RWPE2 (cell line): ENCODE data around the gene DOK6.

ENCODE experiments used
- ATAC-seq: fragments of 200-7000 bp; cut with Tn5 transposase; 3 replicates; pipeline ENCODE4 v1.9.1; 2021; ENCODE audit warnings: low read depth
- DNase-seq: peaks from one replicate; pipeline ENCODE4 v3.0.0-alpha.2; 2020; ENCODE audit warnings: low spot score
- H3K27ac ChIP-seq: fragments of 450-650 bp; 2 replicates; pipeline ENCODE4 v1.5.1; 2017; ENCODE audit warnings: mild to moderate bottlenecking; ENCODE audit not compliant: poor library complexity, severe bottlenecking
- H3K27me3 ChIP-seq: fragments of 250-450 bp; sonication (Bioruptor Pico); 2 replicates; pipeline ENCODE4 v1.5.1; 2021; ENCODE audit warnings: mild to moderate bottlenecking, moderate library complexity; ENCODE audit not compliant: insufficient read depth, poor library complexity, severe bottlenecking
- H3K36me3 ChIP-seq: fragments of 250-450 bp; sonication (Bioruptor Pico); 2 replicates; pipeline ENCODE4 v1.5.1; 2020; ENCODE audit warnings: low read depth, mild to moderate bottlenecking, moderate library complexity
- H3K4me1 ChIP-seq: fragments of 250-450 bp; sonication (Bioruptor Pico); 2 replicates; pipeline ENCODE4 v1.5.1; 2021; ENCODE audit warnings: mild to moderate bottlenecking, moderate library complexity; ENCODE audit not compliant: insufficient read depth, poor library complexity, severe bottlenecking
- H3K4me3 ChIP-seq: fragments of 250-450 bp; sonication (Bioruptor Pico); 2 replicates; pipeline ENCODE4 v1.5.1; 2021; ENCODE audit warnings: mild to moderate bottlenecking, moderate library complexity; ENCODE audit not compliant: severe bottlenecking
- H3K9me3 ChIP-seq: fragments of 250-450 bp; sonication (Bioruptor Pico); 2 replicates; pipeline ENCODE4 v1.5.1; 2021; ENCODE audit warnings: mild to moderate bottlenecking, moderate library complexity; ENCODE audit not compliant: severe bottlenecking
- CTCF ChIP-seq: fragments of 450-650 bp; IDR thresholded peaks from one replicate; pipeline ENCODE4 v1.5.1; 2017; ENCODE audit warnings: mild to moderate bottlenecking, moderate library complexity; ENCODE audit not compliant: poor library complexity, severe bottlenecking

Gene DOK6

DNA sequence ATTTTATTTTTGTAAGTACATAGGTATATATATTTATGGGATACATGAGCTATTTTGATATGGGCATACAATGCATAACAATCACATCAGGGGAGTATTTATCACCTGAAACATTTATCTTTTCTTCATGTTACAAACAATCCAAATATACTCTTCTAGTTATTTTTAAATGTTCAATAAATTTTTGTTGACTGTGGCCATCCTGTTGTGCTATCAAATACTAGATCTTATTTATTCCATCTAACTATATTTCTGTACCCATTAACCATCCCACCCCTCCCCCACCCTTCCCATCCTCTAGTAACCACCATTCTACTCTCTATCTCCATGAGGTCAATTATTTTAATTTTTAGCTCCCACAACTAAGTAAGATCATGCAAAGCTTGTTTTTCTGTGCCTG lies 390.0 kb downstream of the DOK6 start:
- Histone ChIP-seq H3K36me3 (no peaks in the 10 kb centered on the region), H3K4me3 (no peak overlapping the region), H3K4me1 (peaks cover 6% of the 10 kb centered on the region), H3K9me3 (no peaks in the 10 kb centered on the region), H3K27me3 (peaks cover 6% of the 10 kb centered on the region), H3K27ac (no peak overlapping the region)
- DNase-seq, result no peak
- ATAC-seq, result no peak
- no peak for TF ChIP-seq CTCF

- DNase-seq (no peak), ATAC-seq (no peak)
- Histone ChIP-seq H3K4me1 (no peaks in the 10 kb centered on the region), H3K27ac (no peak overlapping the region), H3K9me3 (no peaks in the 10 kb centered on the region), H3K27me3 (peaks cover 11% of the 10 kb centered on the region), H3K36me3 (no peaks in the 10 kb centered on the region), H3K4me3 (no peak overlapping the region)
- no peak for TF ChIP-seq CTCF
Observed at GRCh38 chr18:69795791-69796190, 395.1 kb downstream of the DOK6 start.

GRCh38 chr18:69804776-69805501 lies 404.3 kb downstream of the DOK6 start:
- no peak for ATAC-seq
- H3K4me1 ChIP-seq, result no peaks in the 10 kb centered on the region

GRCh38 chr18:69808399-69808798 lies 407.7 kb downstream of the DOK6 start:
- DNase-seq, result no peak
- no peak overlapping the region for H3K27ac ChIP-seq
- no peak for TF ChIP-seq CTCF
- no peak overlapping the region for H3K4me3 ChIP-seq
- no peak for ATAC-seq
- no peaks in the 10 kb centered on the region for H3K4me1 ChIP-seq
- H3K36me3 ChIP-seq, result no peaks in the 10 kb centered on the region
- H3K9me3 ChIP-seq, result no peaks in the 10 kb centered on the region
- H3K27me3 ChIP-seq, result no peaks in the 10 kb centered on the region

More at GRCh38 chr18:69804776-69805501, 404.3 kb downstream of the DOK6 start:
- no peak overlapping the region for H3K27ac ChIP-seq
- DNase-seq, result no peak
- TF ChIP-seq CTCF, result no peak
- H3K9me3 ChIP-seq, result no peaks in the 10 kb centered on the region
- no peaks in the 10 kb centered on the region for H3K36me3 ChIP-seq
- H3K4me3 ChIP-seq, result no peak overlapping the region
- H3K27me3 ChIP-seq, result no peaks in the 10 kb centered on the region

- H3K4me3 ChIP-seq, result no peak overlapping the region
- DNase-seq, result no peak
- no peak overlapping the region for H3K27ac ChIP-seq
- TF ChIP-seq CTCF, result no peak
- H3K4me1 ChIP-seq, result no peaks in the 10 kb centered on the region
- H3K9me3 ChIP-seq, result no peaks in the 10 kb centered on the region
- H3K27me3 ChIP-seq, result no peaks in the 10 kb centered on the region
- no peak for ATAC-seq
- H3K36me3 ChIP-seq, result no peaks in the 10 kb centered on the region
Observed at GRCh38 chr18:69813559-69813958, 412.9 kb downstream of the DOK6 start.
